Testis (tissue), 2 donors: ENCODE data around the gene GPC1.

Experiments used
- POLR2A ChIP-seq: fragments of 450-650 bp; IDR thresholded peaks from one replicate; pipeline ENCODE4 v1.6.1; 2017; ENCODE audit warnings: antibody characterized with exemption, mild to moderate bottlenecking, moderate library complexity
- TF ChIP-seq, protein P1 (sequence below), 3 experiments: fragments of 450-650 bp in 2 of 3; fragments of 200-600 bp in 1 of 3; sonication (generic) in 1 of 3; IDR thresholded peaks; one replicate each; pipeline ENCODE4 v1.5.1; 2016 to 2019; ENCODE audit warnings: antibody characterized with exemption in 3 of 3, mild to moderate bottlenecking in 2 of 3, moderate library complexity in 1 of 3

DNA sequence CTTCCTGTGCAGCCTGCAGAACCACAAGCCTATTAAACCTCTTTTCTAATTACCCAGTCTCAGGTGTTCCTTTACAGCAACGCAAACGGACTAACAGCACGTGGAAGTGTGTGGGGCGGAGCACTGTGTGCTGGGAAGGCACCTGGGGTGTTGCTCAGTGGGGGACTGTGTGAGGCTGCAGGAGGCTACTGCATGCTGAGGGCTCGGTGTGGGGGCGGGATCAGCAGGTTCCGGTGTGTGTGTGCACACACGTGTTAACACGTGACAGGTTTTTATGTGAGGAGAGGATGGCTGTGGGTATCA is 63.4 kb downstream of the GPC1 start:
- TF ChIP-seq, protein P1, sequence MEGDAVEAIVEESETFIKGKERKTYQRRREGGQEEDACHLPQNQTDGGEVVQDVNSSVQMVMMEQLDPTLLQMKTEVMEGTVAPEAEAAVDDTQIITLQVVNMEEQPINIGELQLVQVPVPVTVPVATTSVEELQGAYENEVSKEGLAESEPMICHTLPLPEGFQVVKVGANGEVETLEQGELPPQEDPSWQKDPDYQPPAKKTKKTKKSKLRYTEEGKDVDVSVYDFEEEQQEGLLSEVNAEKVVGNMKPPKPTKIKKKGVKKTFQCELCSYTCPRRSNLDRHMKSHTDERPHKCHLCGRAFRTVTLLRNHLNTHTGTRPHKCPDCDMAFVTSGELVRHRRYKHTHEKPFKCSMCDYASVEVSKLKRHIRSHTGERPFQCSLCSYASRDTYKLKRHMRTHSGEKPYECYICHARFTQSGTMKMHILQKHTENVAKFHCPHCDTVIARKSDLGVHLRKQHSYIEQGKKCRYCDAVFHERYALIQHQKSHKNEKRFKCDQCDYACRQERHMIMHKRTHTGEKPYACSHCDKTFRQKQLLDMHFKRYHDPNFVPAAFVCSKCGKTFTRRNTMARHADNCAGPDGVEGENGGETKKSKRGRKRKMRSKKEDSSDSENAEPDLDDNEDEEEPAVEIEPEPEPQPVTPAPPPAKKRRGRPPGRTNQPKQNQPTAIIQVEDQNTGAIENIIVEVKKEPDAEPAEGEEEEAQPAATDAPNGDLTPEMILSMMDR (IDR thresholded peaks at IDR 0.05) = no peak
- no peak for TF ChIP-seq POLR2A
